ENCODE results near the gene SLC35G6.
"Not testable (repeated sequence)": the region's sequence is repeated elsewhere in the genome, so short reads cannot be mapped to it uniquely, and the experiment has no call there.

SLC35G6 gene

GRCh38 chr17:7467498-7467897 is 13.7 kb upstream of the SLC35G6 start:
- Mint-ChIP-seq H3K36me3 (peaks cover 18% of the 10 kb centered on the region), H3K27me3 (no peaks in the 10 kb centered on the region), H3K4me3 (no peak overlapping the region), H3K27ac (no peak overlapping the region), H3K4me1 (peaks cover 18% of the 10 kb centered on the region), H3K9me3 (no peaks in the 10 kb centered on the region)
- ATAC-seq (ENCODE audit: low read depth) (peak; percentile 53), DNase-seq (ENCODE audit: low spot score in 2 of 2) (no peak)

GRCh38 chr17:7468290-7468689 is 13.0 kb upstream of the SLC35G6 start:
- DNase-seq (ENCODE audit: low spot score in 2 of 2) (no peak), ATAC-seq (ENCODE audit: low read depth) (no peak)
- peaks cover 16% of the 10 kb centered on the region for H3K36me3 Mint-ChIP-seq
- no peak overlapping the region for H3K4me3 Mint-ChIP-seq
- H3K4me1 Mint-ChIP-seq = peaks cover 18% of the 10 kb centered on the region
- no peak overlapping the region for H3K27ac Mint-ChIP-seq
- H3K9me3 Mint-ChIP-seq = no peaks in the 10 kb centered on the region
- H3K27me3 Mint-ChIP-seq = no peaks in the 10 kb centered on the region

- Mint-ChIP-seq H3K27ac (no peak overlapping the region), H3K4me3 (no peak overlapping the region), H3K9me3 (no peaks in the 10 kb centered on the region), H3K4me1 (peaks cover 18% of the 10 kb centered on the region), H3K27me3 (no peaks in the 10 kb centered on the region), H3K36me3 (peaks cover 14% of the 10 kb centered on the region)
- DNase-seq (ENCODE audit: low spot score in 2 of 2) = no peak
- ATAC-seq (ENCODE audit: low read depth) = no peak
Measured at GRCh38 chr17:7468804-7469389, 12.3 kb upstream of the SLC35G6 start.

- H3K4me3 Mint-ChIP-seq; DNase-seq (ENCODE audit: low spot score in 2 of 2); ATAC-seq (ENCODE audit: low read depth); H3K9me3 Mint-ChIP-seq; H3K27ac Mint-ChIP-seq; H3K27me3 Mint-ChIP-seq: not testable (repeated sequence)
- Mint-ChIP-seq H3K36me3 (peaks cover 14% of the 10 kb centered on the region), H3K4me1 (peaks cover 18% of the 10 kb centered on the region)
Measured at GRCh38 chr17:7469843-7470242, 11.4 kb upstream of the SLC35G6 start.

GRCh38 chr17:7470457-7470973 is 10.7 kb upstream of the SLC35G6 start:
- not testable (repeated sequence) for H3K4me3 Mint-ChIP-seq; DNase-seq (ENCODE audit: low spot score in 2 of 2); H3K27ac Mint-ChIP-seq; H3K27me3 Mint-ChIP-seq; ATAC-seq (ENCODE audit: low read depth); H3K9me3 Mint-ChIP-seq
- Mint-ChIP-seq H3K36me3 (peaks cover 14% of the 10 kb centered on the region), H3K4me1 (peaks cover 18% of the 10 kb centered on the region)

GRCh38 chr17:7471729-7472128 is 9.5 kb upstream of the SLC35G6 start:
- no peak for ATAC-seq (ENCODE audit: low read depth)
- Mint-ChIP-seq H3K9me3 (no peaks in the 10 kb centered on the region), H3K4me3 (no peak overlapping the region), H3K27ac (peak overlapping the region; percentile 12), H3K36me3 (peaks cover 5% of the 10 kb centered on the region), H3K27me3 (no peaks in the 10 kb centered on the region), H3K4me1 (peaks cover 22% of the 10 kb centered on the region)
- no peak for DNase-seq (ENCODE audit: low spot score in 2 of 2)

GRCh38 chr17:7474767-7475166 is 6.5 kb upstream of the SLC35G6 start:
- H3K4me3 Mint-ChIP-seq; DNase-seq (ENCODE audit: low spot score in 2 of 2); H3K36me3 Mint-ChIP-seq; H3K9me3 Mint-ChIP-seq; H3K27ac Mint-ChIP-seq; ATAC-seq (ENCODE audit: low read depth); H3K27me3 Mint-ChIP-seq: not testable (repeated sequence)
- peaks cover 32% of the 10 kb centered on the region for H3K4me1 Mint-ChIP-seq

- Mint-ChIP-seq H3K27ac (peak overlapping the region; percentile 29), H3K9me3 (no peaks in the 10 kb centered on the region), H3K4me1 (peaks cover 39% of the 10 kb centered on the region), H3K36me3 (no peaks in the 10 kb centered on the region), H3K27me3 (no peaks in the 10 kb centered on the region), H3K4me3 (no peak overlapping the region)
- ATAC-seq (ENCODE audit: low read depth) (no peak), DNase-seq (ENCODE audit: low spot score in 2 of 2) (no peak)
Measured at GRCh38 chr17:7475764-7476422, 5.4 kb upstream of the SLC35G6 start.

- Mint-ChIP-seq H3K27me3 (no peaks in the 10 kb centered on the region), H3K4me1 (peaks cover 44% of the 10 kb centered on the region), H3K9me3 (no peaks in the 10 kb centered on the region), H3K27ac (peak overlapping the region; percentile 29), H3K36me3 (no peaks in the 10 kb centered on the region), H3K4me3 (no peak overlapping the region)
- DNase-seq (ENCODE audit: low spot score in 2 of 2) = no peak
- ATAC-seq (ENCODE audit: low read depth) = no peak
Measured at GRCh38 chr17:7476494-7476893, 4.8 kb upstream of the SLC35G6 start.

- Mint-ChIP-seq H3K36me3 (no peaks in the 10 kb centered on the region), H3K4me1 (peaks cover 46% of the 10 kb centered on the region), H3K4me3 (no peak overlapping the region), H3K9me3 (no peaks in the 10 kb centered on the region), H3K27ac (peak overlapping the region; percentile 14), H3K27me3 (no peaks in the 10 kb centered on the region)
- no peak for ATAC-seq (ENCODE audit: low read depth)
- no peak for DNase-seq (ENCODE audit: low spot score in 2 of 2)
Measured at GRCh38 chr17:7476951-7477350, 4.3 kb upstream of the SLC35G6 start.

- Mint-ChIP-seq H3K36me3 (no peaks in the 10 kb centered on the region), H3K9me3 (no peaks in the 10 kb centered on the region), H3K27ac (peak overlapping the region; percentile 93), H3K4me1 (peaks cover 50% of the 10 kb centered on the region), H3K4me3 (peak overlapping the region; percentile 91), H3K27me3 (no peaks in the 10 kb centered on the region)
- ATAC-seq (ENCODE audit: low read depth) (no peak), DNase-seq (ENCODE audit: low spot score in 2 of 2) (no peak)
Measured at GRCh38 chr17:7477392-7478275, 3.6 kb upstream of the SLC35G6 start.

GRCh38 chr17:7478276-7479212 is 2.7 kb upstream of the SLC35G6 start:
- Mint-ChIP-seq H3K4me3 (peak overlapping the region; percentile 91), H3K4me1 (peaks cover 55% of the 10 kb centered on the region), H3K27ac (peak overlapping the region; percentile 93), H3K36me3 (no peaks in the 10 kb centered on the region), H3K27me3 (no peaks in the 10 kb centered on the region), H3K9me3 (no peaks in the 10 kb centered on the region)
- ATAC-seq (ENCODE audit: low read depth) (peak; percentile 51), DNase-seq (ENCODE audit: low spot score in 2 of 2) (peak; percentile 59 to 62)

Data from memory B cell (primary cell).